K562 (cell line): ENCODE data around the gene SON. TPM values are rescaled to one million over a fixed set of nuclear protein-coding genes. Genes with fewer than 3 reads are reported as not detected.

Experiments used
- polyA plus RNA-seq, 8 experiments: library from polyadenylated mRNA; depleted of rRNA in 4 of 8; stranded (reverse) in 5 of 8; unstranded in 3 of 8; fragments of >200 nt; fragmentation: Nextera tagmentation in 2 of 8; fragmentation: Illumina TruSeq in 1 of 8; extraction: Ambion mirVana in 2 of 8; extraction: Trizol in 1 of 8; gene quantifications; 2 replicates each; pipeline versions ENCODE4 v1.2.1 to v1.2.3, GENCODE V29; 2011 to 2014; ENCODE audit warnings: inconsistent platforms in 1 of 8, missing spikeins in 1 of 8
- total RNA-seq, 7 experiments: library from RNA; depleted of rRNA in 6 of 7; stranded (reverse); fragments of >200 nt in 6 of 7; fragmentation: Illumina TruSeq in 2 of 7; extraction: Trizol in 2 of 7; gene quantifications; 2 replicates each; pipeline versions ENCODE4 v1.2.1 to v1.2.3, GENCODE V29; 2011 to 2021; ENCODE audit warnings: low replicate concordance in 1 of 7

Gene SON
- total and polyA plus RNA-seq, 9 of the 15 experiments (the other 6 are each of a cell fraction or from before 2014, with no cell fraction given), result 105 to 742 (median 187) TPM

Other genes starting within 250 kb of the SON start
Only the 7 nearest of the 8 such genes appear.
- gene IFNGR2, start 139.6 kb upstream of the SON start, total RNA-seq (2014; rRNA removed), result 19.4 and 24.2 TPM in 2 replicates
- 28.5 and 31.3 TPM in 2 replicates for gene IFNGR2, start 139.6 kb upstream of the SON start, total RNA-seq (2014; rRNA removed; fragmentation: Illumina TruSeq; extraction: Trizol)
- gene IFNGR2, start 139.6 kb upstream of the SON start, total RNA-seq (2015; rRNA removed; fragmentation: Illumina TruSeq; extraction: Trizol), result 31.3 and 36.8 TPM in 2 replicates
- 28.5 and 29.5 TPM in 2 replicates for gene IFNGR2, start 139.6 kb upstream of the SON start, total RNA-seq (2021)
- gene IFNGR2, start 139.6 kb upstream of the SON start, polyA plus RNA-seq (2011; rRNA removed), result 58.0 and 81.8 TPM in 2 replicates
- 35.4 and 44.8 TPM in 2 replicates for gene IFNGR2, start 139.6 kb upstream of the SON start, polyA plus RNA-seq (2014; fragmentation: Illumina TruSeq; extraction: Trizol)
- gene IFNGR2, start 139.6 kb upstream of the SON start, polyA plus RNA-seq (2014; fragmentation: Nextera tagmentation; extraction: Ambion mirVana), result 1 to 10 TPM; 6.7 to 8.4 TPM
- 27.8 and 32.9 TPM in 2 replicates for gene IFNGR2, start 139.6 kb upstream of the SON start, polyA plus RNA-seq (2014; rRNA removed)
- gene TMEM50B, start 63.1 kb upstream of the SON start, total RNA-seq (2014; rRNA removed), result 19.8 and 20.5 TPM in 2 replicates
- gene TMEM50B, start 63.1 kb upstream of the SON start, total RNA-seq (2014; rRNA removed; fragmentation: Illumina TruSeq; extraction: Trizol), result 28.9 and 29.6 TPM in 2 replicates
- 23.9 and 26.6 TPM in 2 replicates for gene TMEM50B, start 63.1 kb upstream of the SON start, total RNA-seq (2015; rRNA removed; fragmentation: Illumina TruSeq; extraction: Trizol)
- gene TMEM50B, start 63.1 kb upstream of the SON start, total RNA-seq (2021), result 24.1 and 25.7 TPM in 2 replicates
- gene TMEM50B, start 63.1 kb upstream of the SON start, polyA plus RNA-seq (2011; rRNA removed), result 64.6 and 80.1 TPM in 2 replicates
- gene TMEM50B, start 63.1 kb upstream of the SON start, polyA plus RNA-seq (2014; fragmentation: Illumina TruSeq; extraction: Trizol), result 23.3 and 28.8 TPM in 2 replicates
- 10 to 100 TPM; 41.3 to 49.1 TPM for gene TMEM50B, start 63.1 kb upstream of the SON start, polyA plus RNA-seq (2014; fragmentation: Nextera tagmentation; extraction: Ambion mirVana)
- gene TMEM50B, start 63.1 kb upstream of the SON start, polyA plus RNA-seq (2014; rRNA removed), result 39.6 and 40.7 TPM in 2 replicates
- gene DNAJC28, start 51.3 kb upstream of the SON start, total RNA-seq (2014; rRNA removed), result 0.53 and 1.6 TPM in 2 replicates
- gene DNAJC28, start 51.3 kb upstream of the SON start, total RNA-seq (2014; rRNA removed; fragmentation: Illumina TruSeq; extraction: Trizol), result 1.1 and 1.4 TPM in 2 replicates
- 0.72 and 1.2 TPM in 2 replicates for gene DNAJC28, start 51.3 kb upstream of the SON start, total RNA-seq (2015; rRNA removed; fragmentation: Illumina TruSeq; extraction: Trizol)
- gene DNAJC28, start 51.3 kb upstream of the SON start, total RNA-seq (2021), result 0.49 and 0.82 TPM in 2 replicates
- gene DNAJC28, start 51.3 kb upstream of the SON start, polyA plus RNA-seq (2011; rRNA removed), result 1.4 and 2.0 TPM in 2 replicates
- 0.68 and 0.91 TPM in 2 replicates for gene DNAJC28, start 51.3 kb upstream of the SON start, polyA plus RNA-seq (2014; fragmentation: Illumina TruSeq; extraction: Trizol)
- under 1 TPM; 0.75 to 0.92 TPM for gene DNAJC28, start 51.3 kb upstream of the SON start, polyA plus RNA-seq (2014; fragmentation: Nextera tagmentation; extraction: Ambion mirVana)
- 1.3 and 2.5 TPM in 2 replicates for gene DNAJC28, start 51.3 kb upstream of the SON start, polyA plus RNA-seq (2014; rRNA removed)
- gene GART, start 921 bp upstream of the SON start, total RNA-seq (2014; rRNA removed), result 260 and 356 TPM in 2 replicates
- 349 and 398 TPM in 2 replicates for gene GART, start 921 bp upstream of the SON start, total RNA-seq (2014; rRNA removed; fragmentation: Illumina TruSeq; extraction: Trizol)
- gene GART, start 921 bp upstream of the SON start, total RNA-seq (2015; rRNA removed; fragmentation: Illumina TruSeq; extraction: Trizol), result 258 and 267 TPM in 2 replicates
- gene GART, start 921 bp upstream of the SON start, total RNA-seq (2021), result 396 and 415 TPM in 2 replicates
- 100 and 141 TPM in 2 replicates for gene GART, start 921 bp upstream of the SON start, polyA plus RNA-seq (2011; rRNA removed)
- gene GART, start 921 bp upstream of the SON start, polyA plus RNA-seq (2014; fragmentation: Illumina TruSeq; extraction: Trizol), result 409 and 429 TPM in 2 replicates
- gene GART, start 921 bp upstream of the SON start, polyA plus RNA-seq (2014; fragmentation: Nextera tagmentation; extraction: Ambion mirVana), result 100 to 1,000 TPM; 276 to 387 TPM
- gene GART, start 921 bp upstream of the SON start, polyA plus RNA-seq (2014; rRNA removed), result 230 and 236 TPM in 2 replicates
- 56.5 and 62.6 TPM in 2 replicates for gene DONSON, start 45.6 kb downstream of the SON start, total RNA-seq (2014; rRNA removed)
- 91.0 and 91.4 TPM in 2 replicates for gene DONSON, start 45.6 kb downstream of the SON start, total RNA-seq (2014; rRNA removed; fragmentation: Illumina TruSeq; extraction: Trizol)
- gene DONSON, start 45.6 kb downstream of the SON start, total RNA-seq (2015; rRNA removed; fragmentation: Illumina TruSeq; extraction: Trizol), result 72.4 and 72.6 TPM in 2 replicates
- gene DONSON, start 45.6 kb downstream of the SON start, total RNA-seq (2021), result 53.0 and 54.1 TPM in 2 replicates
- gene DONSON, start 45.6 kb downstream of the SON start, polyA plus RNA-seq (2011; rRNA removed), result 114 and 124 TPM in 2 replicates
- 75.8 and 80.1 TPM in 2 replicates for gene DONSON, start 45.6 kb downstream of the SON start, polyA plus RNA-seq (2014; fragmentation: Illumina TruSeq; extraction: Trizol)
- 10 to 100 TPM; 26.7 to 30.6 TPM for gene DONSON, start 45.6 kb downstream of the SON start, polyA plus RNA-seq (2014; fragmentation: Nextera tagmentation; extraction: Ambion mirVana)
- gene DONSON, start 45.6 kb downstream of the SON start, polyA plus RNA-seq (2014; rRNA removed), result 61.4 and 68.9 TPM in 2 replicates
- gene CRYZL1, start 98.7 kb downstream of the SON start, total RNA-seq (2014; rRNA removed), result 16.5 and 25.2 TPM in 2 replicates
- 19.9 and 24.0 TPM in 2 replicates for gene CRYZL1, start 98.7 kb downstream of the SON start, total RNA-seq (2014; rRNA removed; fragmentation: Illumina TruSeq; extraction: Trizol)
- gene CRYZL1, start 98.7 kb downstream of the SON start, total RNA-seq (2015; rRNA removed; fragmentation: Illumina TruSeq; extraction: Trizol), result 20.8 and 22.4 TPM in 2 replicates
- 25.6 and 31.9 TPM in 2 replicates for gene CRYZL1, start 98.7 kb downstream of the SON start, total RNA-seq (2021)
- gene CRYZL1, start 98.7 kb downstream of the SON start, polyA plus RNA-seq (2011; rRNA removed), result 97.9 and 98.2 TPM in 2 replicates
- 32.5 and 39.2 TPM in 2 replicates for gene CRYZL1, start 98.7 kb downstream of the SON start, polyA plus RNA-seq (2014; fragmentation: Illumina TruSeq; extraction: Trizol)
- 10 to 100 TPM; 79.5 to 80.8 TPM for gene CRYZL1, start 98.7 kb downstream of the SON start, polyA plus RNA-seq (2014; fragmentation: Nextera tagmentation; extraction: Ambion mirVana)
- 47.9 and 52.3 TPM in 2 replicates for gene CRYZL1, start 98.7 kb downstream of the SON start, polyA plus RNA-seq (2014; rRNA removed)
- 3.9 and 7.5 TPM in 2 replicates for gene ITSN1, start 99.5 kb downstream of the SON start, total RNA-seq (2014; rRNA removed)
- 4.3 and 6.3 TPM in 2 replicates for gene ITSN1, start 99.5 kb downstream of the SON start, total RNA-seq (2014; rRNA removed; fragmentation: Illumina TruSeq; extraction: Trizol)
- 8.0 and 9.8 TPM in 2 replicates for gene ITSN1, start 99.5 kb downstream of the SON start, total RNA-seq (2015; rRNA removed; fragmentation: Illumina TruSeq; extraction: Trizol)
- 7.0 and 8.7 TPM in 2 replicates for gene ITSN1, start 99.5 kb downstream of the SON start, total RNA-seq (2021)
- 12.6 TPM in 2 replicates for gene ITSN1, start 99.5 kb downstream of the SON start, polyA plus RNA-seq (2011; rRNA removed)
- 9.4 and 10.7 TPM in 2 replicates for gene ITSN1, start 99.5 kb downstream of the SON start, polyA plus RNA-seq (2014; fragmentation: Illumina TruSeq; extraction: Trizol)
- 1 to 10 TPM; 1.1 to 2.1 TPM for gene ITSN1, start 99.5 kb downstream of the SON start, polyA plus RNA-seq (2014; fragmentation: Nextera tagmentation; extraction: Ambion mirVana)
- 4.8 and 9.5 TPM in 2 replicates for gene ITSN1, start 99.5 kb downstream of the SON start, polyA plus RNA-seq (2014; rRNA removed)